NCI-H748 treated with DMSO at 0.1 percent for 48 hours (cell line): ENCODE results near the gene APP.
"Not testable (repeated sequence)": the region's sequence is repeated elsewhere in the genome, so short reads cannot be mapped to it uniquely, and the experiment has no call there.

Experiments used
- DNase-seq: peaks from one replicate; lab custom pipeline; 2025; lab: John Stamatoyannopoulos, UW

Gene APP

DNA sequence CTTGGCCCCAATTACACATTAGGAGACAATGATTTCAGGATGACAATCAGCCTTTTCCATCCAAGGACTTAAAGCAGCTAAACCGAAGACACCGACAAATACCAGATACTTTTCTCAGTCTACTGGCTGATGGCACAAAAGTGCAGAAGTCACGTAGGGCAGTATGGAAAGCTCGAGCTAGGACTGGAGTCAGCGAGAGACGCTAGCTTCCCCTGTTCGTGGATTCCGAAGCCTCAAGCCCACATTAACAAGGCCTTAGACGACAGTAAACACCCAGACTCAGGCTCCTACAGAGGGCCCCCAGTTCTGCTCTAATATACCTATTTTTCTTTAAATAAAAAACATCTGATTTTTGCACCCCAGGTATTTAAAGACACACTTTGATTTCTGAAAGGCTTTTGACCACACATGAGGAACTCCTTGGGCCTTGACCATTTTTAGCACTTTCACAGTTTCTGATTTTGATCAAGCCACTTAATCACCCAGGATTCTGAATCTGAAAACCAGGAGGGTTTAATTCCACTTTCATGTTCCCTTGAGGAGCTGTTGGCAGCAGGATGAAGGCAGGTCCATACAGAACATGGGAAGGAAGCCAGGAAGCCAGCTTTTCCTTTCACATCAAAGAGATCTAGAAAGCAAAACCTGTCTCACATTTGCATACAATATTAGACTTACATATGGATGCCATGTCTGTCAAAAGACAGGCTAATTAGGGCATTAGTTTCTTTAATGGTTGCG is 231.7 kb downstream of the APP start:
- no peak for DNase-seq

DNA sequence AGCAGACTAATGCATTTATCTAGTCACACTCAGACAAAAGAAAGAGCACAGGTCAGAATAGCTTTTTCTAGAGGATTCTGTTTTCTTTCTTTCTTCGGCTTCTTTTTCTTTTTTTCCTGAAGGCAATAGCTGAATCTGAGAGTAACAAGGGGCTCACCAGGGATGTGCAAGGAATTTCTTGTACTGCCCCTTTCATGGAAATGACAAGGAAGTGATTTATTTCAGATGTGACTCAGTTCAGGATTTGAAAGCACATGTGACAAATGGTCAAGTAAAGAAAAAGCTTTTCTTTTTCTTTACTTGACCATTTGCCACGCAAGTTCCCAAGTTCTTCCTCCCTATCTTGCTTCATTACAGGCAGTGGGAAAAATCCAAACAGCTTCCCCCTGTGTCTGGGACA is 233.8 kb downstream of the APP start:
- DNase-seq: no peak

GRCh38 chr21:25934771-25935224 is 235.8 kb downstream of the APP start:
- DNase-seq: no peak

DNA sequence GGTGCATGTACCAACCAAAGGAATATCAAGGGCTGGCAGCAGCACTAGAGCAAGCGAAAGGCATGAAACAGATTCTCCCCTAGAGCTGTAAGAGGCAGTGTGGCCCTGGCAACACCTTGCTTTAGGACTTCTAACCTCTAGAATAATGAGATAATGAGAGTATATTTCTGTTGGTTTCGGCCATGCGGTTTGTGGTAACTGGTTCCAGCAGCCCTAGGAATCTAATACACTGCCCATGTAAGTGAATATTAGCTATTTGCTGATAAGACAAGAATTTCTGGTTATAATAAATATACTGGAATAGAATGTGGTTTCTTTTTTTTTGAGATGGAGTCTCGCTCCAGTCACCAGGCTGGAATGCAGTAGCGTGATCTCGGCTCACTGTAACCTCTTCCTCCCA is 236.4 kb downstream of the APP start:
- no peak for DNase-seq

GRCh38 chr21:25931765-25932164 is 238.8 kb downstream of the APP start:
- no peak for DNase-seq

DNA sequence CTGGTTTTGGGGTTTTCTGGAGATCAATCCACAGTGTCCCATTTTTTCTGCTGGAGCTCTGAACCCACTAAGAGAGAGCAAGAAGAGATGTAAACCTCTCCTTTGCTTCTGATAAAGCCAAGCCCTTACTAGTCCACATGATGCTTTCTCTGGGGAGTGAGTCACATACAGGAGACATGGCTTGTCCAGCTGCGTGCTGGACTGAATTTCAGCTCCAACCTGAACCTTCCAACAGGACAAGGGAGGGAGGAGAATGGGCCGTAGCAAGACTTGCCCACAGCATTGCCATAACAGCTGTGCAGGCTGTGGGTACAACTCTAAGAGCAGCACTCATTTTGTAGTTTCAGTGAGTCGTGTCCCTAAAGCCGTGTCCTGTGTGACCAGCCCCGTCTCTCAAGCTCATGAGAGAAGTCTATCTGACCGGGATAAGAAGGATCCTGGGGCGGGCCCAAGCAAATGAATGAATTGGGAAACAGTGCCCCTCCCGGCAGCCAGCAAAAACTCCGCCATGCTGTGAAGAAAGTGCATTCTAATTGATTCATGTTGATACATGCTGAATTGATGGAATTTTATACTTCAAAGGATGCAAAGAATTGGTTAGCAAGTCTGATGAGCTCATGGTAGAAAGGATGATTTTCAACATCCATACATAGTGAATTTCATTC is 240.6 kb downstream of the APP start:
- DNase-seq: no peak

- DNase-seq: no peak
Observed at GRCh38 chr21:25927195-25927880, 243.2 kb downstream of the APP start.

DNA sequence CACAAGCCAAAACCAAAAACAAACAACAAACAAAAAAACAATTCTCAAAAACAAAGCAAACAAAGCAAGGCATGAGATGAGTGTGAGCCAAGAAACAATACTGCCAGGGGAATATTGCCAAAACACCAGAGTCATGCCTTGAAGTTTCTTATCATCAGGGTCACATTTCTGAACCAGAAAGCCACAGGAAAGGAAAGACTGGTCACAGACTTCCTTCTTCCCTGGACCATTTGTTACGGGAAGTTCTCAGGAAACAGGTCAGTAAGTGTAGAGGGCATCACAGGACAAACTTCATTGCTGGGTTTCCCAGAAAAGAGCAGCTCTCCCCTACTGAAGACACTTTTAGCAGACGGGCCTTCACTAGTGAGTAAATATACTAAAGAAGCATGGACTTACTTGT is 244.6 kb downstream of the APP start:
- no peak for DNase-seq

DNA sequence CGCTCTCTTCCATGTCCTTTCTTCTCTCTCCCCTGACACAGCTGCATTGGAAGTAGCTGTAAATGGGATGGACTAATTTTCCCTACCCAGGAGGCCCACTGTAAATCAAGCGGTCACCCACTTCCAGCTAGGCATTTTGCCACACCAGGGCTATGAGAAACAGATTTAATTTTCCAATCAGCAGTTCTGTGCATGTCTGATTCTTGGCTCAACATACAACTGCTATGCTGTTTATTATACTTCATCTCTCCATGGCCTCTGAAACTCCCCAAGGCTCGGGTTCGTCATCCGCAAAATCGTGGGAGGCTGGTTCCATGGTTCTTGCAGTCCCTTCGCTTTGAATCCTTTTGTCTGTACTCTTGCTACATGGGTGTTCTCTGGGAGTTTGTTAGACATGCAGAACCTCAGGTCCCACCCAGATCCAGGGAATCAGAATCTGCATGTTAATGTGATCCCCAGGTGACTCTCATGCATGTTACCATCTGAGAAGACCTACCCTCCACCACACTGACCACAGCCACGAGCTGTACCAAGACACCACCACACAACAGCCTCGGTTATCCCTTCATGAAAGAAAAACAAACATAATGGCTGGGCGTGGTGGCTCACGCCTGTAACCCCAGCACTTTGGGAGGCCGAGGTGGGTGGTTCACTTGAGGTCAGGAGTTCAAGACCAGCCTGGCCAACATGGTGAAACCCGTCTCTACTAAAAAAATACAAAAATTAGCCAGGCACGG is 245.3 kb downstream of the APP start:
- DNase-seq: no peak

- not testable (repeated sequence) for DNase-seq
Observed at GRCh38 chr21:25918152-25918551, 252.4 kb downstream of the APP start.

- DNase-seq: no peak
Observed at GRCh38 chr21:25916226-25916625, 254.3 kb downstream of the APP start.

GRCh38 chr21:25913479-25913878 is 257.1 kb downstream of the APP start:
- no peak for DNase-seq

GRCh38 chr21:25912402-25912746 is 258.2 kb downstream of the APP start:
- no peak for DNase-seq

GRCh38 chr21:25911730-25912401 is 258.7 kb downstream of the APP start:
- no peak for DNase-seq

- no peak for DNase-seq
Observed at GRCh38 chr21:25910809-25911208, 259.8 kb downstream of the APP start.

DNA sequence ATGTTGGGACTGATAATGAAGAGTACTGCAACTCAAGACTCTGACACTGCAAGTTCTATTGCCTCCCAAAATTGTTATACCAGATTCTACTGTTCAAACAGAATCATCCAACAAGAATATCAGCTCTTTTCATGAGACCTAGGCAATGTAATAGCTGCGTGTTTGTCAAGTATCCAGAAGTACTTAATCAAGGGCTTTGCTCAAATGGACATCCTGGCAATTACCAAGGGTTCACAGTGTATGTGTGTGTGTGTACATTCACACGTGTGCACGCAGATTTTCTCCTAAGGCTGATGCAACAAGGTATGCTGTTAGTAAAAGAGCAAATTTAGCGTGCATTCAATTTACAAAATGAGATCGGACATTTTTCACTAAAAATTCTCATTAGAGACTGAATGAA is 261.2 kb downstream of the APP start:
- no peak for DNase-seq

DNA sequence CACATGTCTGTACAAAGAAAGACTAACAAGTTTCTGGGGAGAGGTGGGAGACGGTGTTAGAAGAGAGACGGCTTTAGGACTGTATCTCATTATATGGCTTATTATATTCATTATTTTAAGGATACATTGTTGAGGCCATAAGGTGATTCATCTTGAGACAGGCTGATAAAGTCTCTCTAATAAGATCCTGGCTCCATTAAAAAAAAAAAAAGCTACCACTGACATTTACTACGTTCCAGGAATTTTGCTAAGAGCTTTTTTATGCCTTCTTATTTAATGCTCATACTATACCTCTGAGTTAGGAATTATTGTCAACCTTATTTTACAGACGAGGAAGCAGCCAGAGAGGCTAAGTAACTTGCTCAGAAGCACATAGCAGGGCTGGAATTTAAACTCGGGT is 262.1 kb downstream of the APP start:
- DNase-seq: no peak

DNA sequence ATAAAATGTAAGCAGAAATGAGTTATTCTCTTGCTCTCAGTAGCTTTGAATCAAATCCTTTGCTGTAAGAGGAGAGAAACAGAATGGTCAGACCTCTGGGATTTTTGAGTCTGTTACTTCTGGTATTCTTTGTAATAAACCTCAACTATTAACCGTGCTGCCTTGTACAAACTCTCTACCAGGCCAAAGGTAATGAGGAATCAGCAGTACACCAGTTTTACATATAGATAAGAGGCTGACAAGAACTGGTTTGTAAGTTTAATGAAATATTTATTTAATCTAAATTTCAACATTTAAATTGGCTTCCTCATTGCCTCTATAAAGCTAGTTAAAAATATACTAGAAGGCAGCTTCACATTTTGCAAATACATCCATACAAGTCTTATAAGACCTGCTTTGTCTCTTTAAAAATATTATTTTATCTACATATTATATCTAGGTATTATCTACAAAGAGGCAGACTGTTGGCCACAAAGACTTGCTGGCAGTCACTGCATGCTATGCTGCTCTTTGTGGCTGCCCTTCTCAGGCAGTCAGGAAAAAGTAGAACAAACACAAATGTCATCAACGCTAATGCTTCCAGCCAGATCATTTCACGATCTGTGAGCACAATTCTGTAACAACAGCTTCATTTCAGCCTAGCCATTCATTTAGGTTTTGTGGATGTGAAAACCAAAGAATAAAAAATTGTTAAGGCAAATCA is 262.8 kb downstream of the APP start:
- no peak for DNase-seq

DNA sequence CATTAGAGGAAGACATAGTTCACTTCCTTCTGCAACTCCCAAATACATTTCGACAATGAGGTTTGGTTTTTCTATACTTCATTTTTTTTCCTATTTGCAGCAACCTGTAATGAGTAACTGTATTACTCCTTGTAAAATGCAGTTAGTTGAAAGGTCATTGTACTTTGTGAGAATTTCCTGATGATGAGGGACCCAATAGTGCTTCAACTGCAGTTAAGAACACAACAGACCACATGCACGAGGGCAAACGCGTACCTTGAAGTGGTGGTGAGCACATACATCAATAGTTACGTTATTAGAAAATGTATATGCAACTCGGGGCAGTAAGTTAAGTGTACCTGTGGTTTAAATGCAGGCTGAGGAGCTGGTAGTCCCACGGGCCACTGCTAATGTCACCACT is 264.0 kb downstream of the APP start:
- DNase-seq: no peak

- no peak for DNase-seq
Observed at GRCh38 chr21:25905126-25905525, 265.4 kb downstream of the APP start.

GRCh38 chr21:25904044-25904695 is 266.4 kb downstream of the APP start:
- DNase-seq: no peak
